ENCODE measurements around the gene CFAP107.

CFAP107 gene

GRCh38 chr1:12745126-12745991 lies 641 bp upstream of the CFAP107 start:
- no peak for DNase-seq

DNA sequence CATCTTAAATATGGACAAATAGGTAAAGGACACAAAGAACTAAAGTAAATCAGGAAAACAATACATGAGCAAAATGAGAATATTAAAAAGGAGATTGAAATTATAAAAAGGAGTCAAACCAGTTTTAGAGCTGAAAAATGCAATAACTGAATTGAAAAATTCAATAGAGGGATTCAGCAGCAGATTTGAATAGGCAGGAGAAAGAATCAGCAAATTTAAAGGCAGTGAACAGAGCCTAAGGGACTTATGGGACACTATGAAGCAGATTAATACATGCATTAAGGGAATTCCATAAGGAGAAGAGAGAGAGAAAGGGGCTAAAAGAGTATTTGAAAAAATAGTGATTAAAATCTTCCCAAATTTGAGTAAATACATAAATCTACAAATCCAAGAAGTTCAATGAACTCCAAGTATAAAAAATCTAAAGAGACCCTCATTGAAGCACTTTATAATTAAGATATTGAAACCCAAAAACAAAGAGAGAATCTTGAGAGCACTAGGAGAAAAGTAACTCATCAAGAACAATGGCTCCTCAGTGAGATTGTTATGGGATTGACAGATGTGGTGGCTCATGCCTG lies 2.9 kb downstream of the CFAP107 start:
- DNase-seq, result no peak

DNA sequence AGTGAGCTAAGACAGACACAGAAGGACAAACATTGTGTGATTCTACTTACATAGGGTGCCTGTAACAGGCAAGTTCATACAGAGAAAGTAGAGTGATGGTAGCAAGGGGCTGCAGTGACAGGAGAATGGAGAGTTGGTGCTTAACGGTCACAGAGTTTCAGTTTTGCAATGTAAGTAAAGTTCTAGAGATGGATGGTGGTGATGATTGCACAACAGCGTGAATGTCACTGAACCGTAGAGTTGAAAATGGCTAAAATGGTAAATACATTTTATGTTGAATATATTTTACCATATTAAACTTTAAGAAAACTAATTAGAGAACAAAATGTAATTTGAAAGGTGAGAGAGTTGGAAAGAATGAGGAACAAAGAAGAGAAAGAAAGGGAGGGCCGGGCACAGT lies 8.7 kb downstream of the CFAP107 start:
- no peak for DNase-seq

DNA sequence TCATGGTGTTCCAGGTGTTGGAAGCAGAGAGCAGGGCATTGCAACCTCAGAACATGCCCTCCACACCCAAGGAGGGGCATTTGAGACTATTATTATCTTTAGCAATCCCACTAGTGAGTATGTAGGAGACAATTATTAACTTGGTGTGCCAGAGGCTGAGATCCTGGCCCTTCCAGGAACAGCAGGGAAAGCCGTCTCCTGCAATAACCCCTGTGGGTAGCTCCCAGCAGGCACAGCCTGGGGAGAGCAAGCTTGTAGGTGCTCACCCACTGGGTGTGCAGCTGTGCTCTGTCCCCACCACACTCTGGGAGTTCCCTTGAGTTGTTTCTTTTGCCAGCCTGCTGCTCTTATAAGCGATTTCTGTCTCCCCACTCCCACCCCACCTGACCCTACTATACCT lies 10.3 kb downstream of the CFAP107 start:
- no peak for DNase-seq

DNA sequence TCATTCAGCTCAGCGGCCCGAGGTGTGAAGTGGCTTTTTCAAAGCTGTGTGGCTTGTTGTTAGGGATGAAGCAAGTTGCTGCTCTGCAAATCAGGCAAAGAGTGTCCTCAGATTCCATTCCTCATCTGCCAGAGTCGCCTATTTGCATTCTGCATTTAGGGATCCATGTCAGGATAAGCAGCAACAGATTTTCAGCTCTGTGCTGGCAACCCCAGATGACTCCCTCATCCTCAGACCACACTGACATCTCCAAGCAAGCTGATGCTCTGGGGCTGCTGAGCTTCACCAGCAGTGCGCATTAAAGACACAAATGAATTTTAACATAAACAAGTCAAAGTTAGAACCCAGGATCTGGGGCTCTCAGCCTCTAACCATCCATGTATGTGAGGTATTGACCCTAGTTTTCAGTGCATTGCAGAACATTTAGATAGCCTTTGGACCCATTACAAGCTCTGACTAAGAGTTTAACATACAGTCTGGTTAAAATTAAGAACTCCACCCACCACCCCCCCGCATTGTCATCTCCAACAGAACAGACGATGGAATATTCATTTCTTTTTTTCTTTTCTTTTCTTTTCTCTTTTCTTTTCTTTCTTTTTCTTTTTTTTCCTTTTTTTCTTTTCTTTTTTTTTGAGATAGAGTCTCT lies 10.9 kb downstream of the CFAP107 start:
- no peak for DNase-seq

DNA sequence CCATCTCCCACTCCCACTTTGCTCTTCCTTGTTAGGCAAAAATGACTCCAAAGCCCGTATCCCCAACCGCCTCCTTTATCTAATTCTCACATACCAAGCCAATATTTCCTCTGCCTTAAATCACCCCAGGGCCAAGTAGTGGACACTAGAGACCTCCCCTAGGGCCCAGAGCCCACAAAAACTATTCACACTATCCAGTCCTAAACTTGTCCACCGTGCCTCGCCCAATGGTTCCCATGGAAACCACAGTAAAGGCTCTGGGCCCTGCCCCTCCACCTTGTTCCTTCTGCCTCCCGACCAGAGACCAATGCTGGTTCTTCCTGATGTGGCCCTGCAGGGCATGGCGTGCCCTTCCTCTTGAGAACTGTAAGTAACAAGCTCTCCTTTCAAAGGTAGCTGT lies 11.8 kb downstream of the CFAP107 start:
- DNase-seq, result no peak

DNA sequence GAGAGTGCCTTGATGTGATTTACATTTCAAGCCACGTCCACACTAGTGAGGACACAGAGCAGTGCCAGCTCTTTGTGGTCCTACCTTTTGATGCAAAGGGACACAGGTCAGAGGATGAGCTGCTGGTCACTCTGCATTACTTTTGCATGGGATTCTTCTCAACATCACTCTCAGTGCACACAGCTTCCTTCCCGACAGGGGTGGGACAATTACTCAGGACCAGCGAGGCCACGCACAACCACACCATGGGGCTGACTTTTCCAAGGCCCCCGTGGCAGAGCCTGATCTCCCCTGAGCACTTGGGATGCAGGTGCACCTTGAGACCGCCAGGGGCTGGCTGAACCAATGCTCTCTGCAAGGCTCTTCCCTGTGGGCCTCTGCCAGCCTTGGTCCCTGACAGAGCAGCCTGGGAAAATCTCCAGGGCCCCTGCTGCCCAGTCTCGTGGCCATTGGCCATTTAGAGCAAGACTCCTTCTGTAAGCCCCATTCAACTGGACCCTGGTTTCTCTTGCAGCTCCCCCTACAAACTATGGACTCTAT lies 14.3 kb downstream of the CFAP107 start:
- no peak for DNase-seq

GRCh38 chr1:12761781-12762180 lies 15.8 kb downstream of the CFAP107 start:
- DNase-seq, result no peak

DNA sequence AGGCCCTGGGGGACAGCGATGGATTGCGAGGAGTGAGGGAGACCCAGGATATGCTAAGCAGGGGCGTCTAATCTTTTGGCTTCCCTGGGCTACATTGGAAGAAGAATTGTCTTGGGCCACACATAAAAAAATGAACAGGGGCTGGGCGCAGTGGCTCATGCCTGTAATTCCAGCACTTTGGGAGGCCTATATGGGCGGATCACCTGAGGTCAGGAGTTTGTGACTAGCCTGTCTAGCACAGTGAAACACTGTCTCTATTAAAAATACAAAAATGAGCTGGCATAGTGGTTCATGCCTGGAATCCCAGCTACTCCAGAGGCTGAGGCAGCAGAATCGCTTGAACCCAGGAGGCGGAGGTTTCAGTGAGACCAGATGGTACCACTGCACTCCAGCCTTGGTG lies 16.8 kb downstream of the CFAP107 start:
- DNase-seq, result no peak

DNA sequence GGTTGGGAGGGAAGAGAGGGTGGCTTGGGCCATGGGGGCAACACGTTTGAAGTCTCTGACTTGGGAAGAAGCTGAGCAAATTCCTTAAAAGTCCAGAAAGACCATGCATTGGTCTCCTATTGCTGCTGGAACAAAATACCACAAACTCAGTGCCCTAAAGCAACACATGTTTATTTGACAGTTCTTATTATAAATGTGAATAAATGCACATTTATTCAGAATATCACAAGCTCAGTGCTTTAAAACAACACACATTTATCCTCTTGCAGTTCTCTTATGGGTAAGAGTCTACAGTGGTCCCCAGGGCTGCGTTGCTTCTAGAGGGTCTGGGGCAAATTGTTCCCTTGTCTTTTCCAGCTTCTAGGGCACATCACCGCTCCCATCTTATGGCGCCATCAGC lies 17.5 kb downstream of the CFAP107 start:
- DNase-seq, result no peak

GRCh38 chr1:12764016-12764415 lies 18.0 kb downstream of the CFAP107 start:
- DNase-seq, result no peak

GRCh38 chr1:12769031-12769430 lies 23.0 kb downstream of the CFAP107 start:
- no peak for DNase-seq

GRCh38 chr1:12769976-12770505 lies 24.0 kb downstream of the CFAP107 start:
- DNase-seq, result no peak

GRCh38 chr1:12770620-12771019 lies 24.6 kb downstream of the CFAP107 start:
- DNase-seq, result no peak

- no peak for DNase-seq
These were observed 25.2 kb downstream of the CFAP107 start for GRCh38 chr1:12771186-12771585.

GRCh38 chr1:12772520-12772919 lies 26.5 kb downstream of the CFAP107 start:
- DNase-seq, result no peak

DNA sequence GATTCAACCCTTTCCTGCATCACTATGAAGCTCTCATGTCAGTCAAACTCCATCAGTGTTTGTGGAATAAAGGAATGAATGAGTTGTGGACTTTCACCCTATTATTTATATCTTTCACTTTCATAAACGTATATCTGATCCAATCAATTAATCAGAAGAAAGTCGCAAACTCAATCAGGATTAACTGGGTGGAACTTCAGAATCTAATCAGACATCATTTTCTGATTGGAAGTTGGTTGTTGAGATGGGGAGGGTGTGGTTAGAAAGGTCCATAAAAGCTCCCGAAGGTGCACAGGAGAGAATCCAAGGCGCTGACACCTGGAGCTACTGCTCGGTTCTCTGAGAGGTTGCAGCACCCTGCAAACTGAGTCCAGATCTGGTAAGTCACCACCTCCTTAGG lies 27.4 kb downstream of the CFAP107 start, which contains the start of gene PRAMEF12:
TSS of gene PRAMEF12 (plus strand) at position 301 of the 400 bp plus-strand sequence. CDS start 1,130 bp downstream, outside the sequence.
- no peak for DNase-seq

- DNase-seq, result no peak
These were observed 28.9 kb downstream of the CFAP107 start for GRCh38 chr1:12774801-12775345.

DNA sequence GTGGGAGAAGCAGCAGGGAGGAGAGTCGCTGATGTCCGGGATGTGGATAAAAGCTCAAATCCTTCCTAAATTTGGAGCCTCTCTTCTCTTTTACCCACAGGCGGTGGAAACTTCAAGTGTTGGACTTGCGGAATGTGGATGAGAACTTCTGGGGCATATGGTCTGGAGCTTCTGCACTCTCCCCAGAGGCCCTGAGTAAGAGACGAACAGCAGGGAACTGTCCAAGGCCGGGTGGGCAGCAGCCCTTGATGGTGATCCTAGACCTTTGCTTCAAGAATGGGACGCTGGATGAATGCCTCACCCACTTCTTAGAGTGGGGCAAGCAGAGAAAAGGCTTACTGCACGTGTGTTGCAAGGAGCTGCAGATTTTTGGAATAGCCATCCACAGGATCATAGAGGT lies 29.4 kb downstream of the CFAP107 start:
- no peak for DNase-seq

GRCh38 chr1:12776801-12777557 lies 31.0 kb downstream of the CFAP107 start:
- no peak for DNase-seq

DNA sequence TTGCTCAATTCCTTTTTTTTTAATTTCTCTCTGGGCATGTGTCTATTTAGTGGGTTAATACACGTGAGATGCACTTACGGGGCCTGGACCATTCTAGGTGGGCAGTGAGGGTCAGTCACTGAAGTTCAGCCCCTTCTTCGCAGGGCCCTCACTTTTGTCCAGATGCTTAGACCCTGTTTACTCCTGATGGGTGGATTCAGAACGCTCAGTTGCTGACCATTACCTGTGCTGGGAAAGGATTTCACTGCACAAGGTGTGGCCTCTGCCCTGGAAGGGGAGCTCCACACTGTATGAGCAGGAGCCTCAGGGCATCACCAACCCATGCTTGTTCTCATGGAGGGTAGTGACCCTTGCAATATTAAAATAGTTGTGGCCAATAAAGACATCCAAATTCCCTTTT lies 32.1 kb downstream of the CFAP107 start:
- DNase-seq, result no peak

DNA sequence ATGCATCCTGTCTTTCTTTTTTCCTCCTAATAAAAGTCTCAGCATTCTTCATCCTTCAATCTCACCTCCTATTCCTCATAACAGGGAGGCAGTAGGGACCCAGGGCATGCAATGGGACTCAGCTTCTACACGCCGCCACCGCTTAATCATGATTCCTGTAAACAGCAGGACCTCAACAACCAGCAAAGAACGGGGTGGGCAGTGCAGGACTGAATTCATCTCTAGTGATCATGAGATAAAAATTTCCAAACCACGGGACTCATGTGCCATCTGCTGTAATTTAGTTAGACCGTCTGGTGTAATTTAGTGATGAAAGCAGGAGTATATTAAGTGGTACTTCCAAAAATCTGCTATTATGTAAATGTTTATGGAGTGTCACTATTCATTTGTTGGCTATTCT lies 32.9 kb downstream of the CFAP107 start:
- DNase-seq, result no peak

All from stimulated activated CD4-positive, alpha-beta T cell treated with anti-CD3 and anti-CD28 coated beads, Interleukin-4, amount 100 ng/mL, for 24 hours (primary cell).